COR-L47 (cell line): ENCODE results near the gene IGLL5.

Experiments
- DNase-seq: peaks from one replicate; lab custom pipeline; 2025; lab: John Stamatoyannopoulos, UW

IGLL5 gene

DNA sequence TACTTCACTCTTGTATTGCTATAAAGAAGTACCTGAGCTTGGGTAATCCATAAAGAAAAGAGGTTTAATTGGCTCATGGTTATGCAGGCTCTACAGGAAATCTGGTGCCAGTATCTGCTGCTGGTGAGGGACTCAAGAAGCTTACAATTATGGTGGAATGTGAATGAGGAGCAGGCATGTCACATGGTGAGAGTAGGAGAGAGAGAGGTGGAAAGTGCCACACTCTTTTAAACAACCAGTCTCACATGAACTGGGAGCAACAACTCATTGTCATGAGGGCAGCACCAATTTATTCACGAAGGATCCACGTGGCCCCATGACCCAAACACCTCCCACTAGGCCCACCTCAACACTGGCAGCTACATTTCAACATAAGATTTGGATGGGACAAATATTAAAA lies 24.6 kb upstream of the IGLL5 start:
- no peak for DNase-seq

DNA sequence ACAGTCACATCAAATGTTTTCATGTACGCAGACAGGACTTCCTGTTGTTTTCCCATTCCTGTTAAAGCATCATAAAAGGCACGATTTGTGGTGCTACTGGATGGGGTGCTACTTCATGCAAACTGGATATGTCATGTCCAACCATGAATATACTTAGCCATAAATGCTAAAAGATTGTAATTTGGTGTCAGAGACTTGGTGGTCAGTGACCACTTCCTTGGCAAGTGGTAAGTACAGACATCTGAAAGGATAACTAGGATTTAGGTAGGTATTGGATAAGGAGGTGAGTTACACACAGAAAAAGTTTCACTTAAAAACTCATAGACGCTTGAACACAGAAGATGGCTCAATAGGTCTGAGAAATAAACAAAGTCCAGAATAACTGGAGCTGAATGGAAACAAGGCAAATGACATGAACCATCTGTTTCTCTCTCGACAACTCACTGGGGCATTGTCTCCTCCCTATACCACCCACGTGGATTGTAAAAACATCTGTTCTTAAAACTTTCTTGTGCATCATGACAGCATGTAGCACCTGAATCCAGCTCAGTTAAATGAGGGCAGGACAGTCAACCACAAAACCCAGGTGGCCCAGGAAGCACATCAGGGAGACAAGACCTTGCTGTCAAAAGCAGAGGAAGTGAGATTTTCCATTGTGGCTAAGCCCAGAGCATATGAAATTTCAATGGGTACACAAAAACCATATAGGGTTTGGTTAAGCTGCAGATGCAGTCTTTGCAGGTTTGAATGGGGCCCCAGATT lies 22.1 kb upstream of the IGLL5 start:
- DNase-seq, result no peak

DNA sequence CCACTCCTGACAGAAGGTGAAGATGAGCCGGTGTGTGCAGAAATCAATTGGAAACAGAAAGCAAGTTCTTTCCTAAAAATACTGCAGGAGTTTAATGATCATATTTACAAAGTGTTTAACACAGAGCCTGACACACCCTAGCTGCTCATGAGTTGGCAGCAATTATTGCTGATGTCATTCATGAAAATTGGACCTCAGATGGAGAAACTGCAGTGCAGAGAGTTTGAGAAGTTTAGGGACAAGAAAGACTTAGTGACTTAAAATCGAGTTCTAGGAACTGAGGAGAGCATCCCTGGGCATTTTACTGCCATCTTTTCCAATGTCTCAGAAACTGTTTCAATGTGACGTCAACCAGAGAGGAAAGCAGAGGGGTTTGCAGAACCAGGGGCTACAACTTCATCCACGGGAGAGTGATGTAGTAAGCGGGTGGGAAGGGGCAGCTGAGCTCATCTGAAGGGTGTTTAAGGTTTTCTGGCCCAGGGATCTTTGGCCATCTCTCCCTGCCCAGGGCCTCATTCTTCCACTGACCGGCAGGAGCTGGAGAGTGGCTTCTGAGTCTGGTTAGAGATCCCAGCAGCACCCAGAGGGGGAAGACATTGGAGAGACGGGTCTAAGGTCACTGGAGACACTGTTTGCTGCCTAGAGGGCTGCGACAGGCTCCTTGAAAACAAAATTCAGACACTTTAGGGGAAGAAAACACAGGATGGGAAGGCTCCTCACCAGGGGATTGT lies 21.1 kb upstream of the IGLL5 start:
- DNase-seq, result no peak

DNA sequence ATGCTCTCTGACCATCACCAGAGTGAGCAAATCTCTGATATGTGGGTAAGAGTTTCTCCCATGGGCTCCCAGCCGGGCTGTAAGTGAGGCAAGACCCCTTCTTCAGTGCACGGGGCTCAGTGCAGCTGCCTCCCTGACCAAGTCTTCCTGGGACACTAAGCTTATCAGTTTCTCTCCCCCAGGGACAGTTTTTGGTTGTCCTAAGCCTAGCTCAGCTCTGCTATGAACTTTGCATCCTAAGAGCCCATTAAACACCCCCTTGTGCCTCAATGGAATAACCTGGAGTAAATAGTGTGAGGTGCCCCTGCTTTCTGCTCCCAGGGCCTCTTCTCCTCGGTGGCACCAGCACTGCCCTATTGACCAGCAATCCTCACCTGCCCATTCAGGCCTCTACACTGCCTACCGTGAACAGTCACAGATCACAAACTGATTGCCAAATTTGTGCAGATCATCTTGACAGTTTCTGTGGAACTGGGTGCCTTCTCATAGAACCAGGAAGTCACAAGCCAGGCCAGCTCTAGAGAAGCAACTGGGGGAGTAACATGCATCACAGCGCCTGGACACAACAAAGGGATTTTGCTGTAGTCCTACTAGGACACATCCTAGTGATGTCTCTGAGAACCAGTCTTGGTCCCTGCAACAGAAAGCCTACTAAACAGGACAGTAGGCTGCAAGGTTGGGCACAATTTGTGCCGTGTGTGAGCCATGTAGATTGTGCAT lies 19.5 kb upstream of the IGLL5 start:
- DNase-seq, result no peak

DNA sequence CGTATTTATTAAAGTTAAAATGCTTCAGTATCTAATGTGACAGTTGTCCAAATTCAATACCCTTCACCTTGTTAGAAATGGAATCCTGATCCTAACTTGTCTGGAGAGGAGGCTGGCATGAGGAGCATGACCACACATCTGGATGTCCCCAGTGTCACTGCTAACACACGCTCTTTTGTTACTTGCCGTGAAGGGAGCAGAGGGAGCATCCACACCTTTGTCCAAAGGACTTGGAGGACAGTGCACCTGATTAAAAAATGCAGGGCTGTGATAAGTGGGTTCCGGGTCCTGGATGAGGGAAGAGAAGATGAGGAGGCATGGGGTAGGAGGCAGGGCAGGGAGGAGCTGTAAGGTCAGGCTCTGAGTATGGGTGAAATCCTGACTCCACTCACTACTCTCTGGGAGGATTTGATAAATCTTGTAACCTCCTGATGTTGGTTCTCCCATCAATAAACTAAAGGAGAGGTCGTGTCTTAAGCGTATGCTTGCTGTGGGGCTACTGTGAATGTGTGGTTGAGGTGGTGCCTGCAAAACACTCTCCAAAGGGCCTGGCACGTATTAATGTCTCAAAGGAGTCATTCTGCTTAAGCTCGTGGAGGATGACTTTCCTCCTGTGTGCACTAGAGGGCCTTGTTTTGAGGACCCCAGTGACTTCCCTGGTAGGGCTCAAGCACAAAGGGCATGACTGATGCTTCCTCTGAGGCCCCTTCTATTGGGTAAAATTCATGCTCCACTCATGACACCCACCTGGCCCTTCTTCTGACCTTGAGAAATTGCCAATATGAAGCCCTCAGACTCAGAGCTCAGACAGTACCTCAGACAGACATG lies 16.8 kb upstream of the IGLL5 start:
- DNase-seq, result no peak

DNA sequence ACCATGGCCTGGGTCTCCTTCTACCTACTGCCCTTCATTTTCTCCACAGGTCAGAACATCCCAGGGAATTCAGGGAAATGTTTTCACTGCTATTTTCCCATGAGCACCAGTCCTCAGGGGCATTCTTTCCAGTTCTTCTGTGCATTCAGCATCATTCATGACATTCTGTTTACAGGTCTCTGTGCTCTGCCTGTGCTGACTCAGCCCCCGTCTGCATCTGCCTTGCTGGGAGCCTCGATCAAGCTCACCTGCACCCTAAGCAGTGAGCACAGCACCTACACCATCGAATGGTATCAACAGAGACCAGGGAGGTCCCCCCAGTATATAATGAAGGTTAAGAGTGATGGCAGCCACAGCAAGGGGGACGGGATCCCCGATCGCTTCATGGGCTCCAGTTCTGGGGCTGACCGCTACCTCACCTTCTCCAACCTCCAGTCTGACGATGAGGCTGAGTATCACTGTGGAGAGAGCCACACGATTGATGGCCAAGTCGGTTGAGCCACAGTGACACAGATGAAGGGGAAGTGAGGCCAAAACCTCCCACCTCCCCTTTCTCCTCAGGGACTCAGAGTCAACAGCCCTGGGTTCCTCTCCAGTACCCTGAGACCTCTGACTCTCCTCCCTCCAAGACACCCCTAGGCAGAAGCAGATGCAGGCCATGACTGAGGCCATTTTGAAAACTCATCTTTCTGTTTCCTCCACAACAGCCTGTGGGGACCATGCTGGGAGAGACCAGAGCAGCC lies 15.9 kb upstream of the IGLL5 start:
- DNase-seq, result no peak

DNA sequence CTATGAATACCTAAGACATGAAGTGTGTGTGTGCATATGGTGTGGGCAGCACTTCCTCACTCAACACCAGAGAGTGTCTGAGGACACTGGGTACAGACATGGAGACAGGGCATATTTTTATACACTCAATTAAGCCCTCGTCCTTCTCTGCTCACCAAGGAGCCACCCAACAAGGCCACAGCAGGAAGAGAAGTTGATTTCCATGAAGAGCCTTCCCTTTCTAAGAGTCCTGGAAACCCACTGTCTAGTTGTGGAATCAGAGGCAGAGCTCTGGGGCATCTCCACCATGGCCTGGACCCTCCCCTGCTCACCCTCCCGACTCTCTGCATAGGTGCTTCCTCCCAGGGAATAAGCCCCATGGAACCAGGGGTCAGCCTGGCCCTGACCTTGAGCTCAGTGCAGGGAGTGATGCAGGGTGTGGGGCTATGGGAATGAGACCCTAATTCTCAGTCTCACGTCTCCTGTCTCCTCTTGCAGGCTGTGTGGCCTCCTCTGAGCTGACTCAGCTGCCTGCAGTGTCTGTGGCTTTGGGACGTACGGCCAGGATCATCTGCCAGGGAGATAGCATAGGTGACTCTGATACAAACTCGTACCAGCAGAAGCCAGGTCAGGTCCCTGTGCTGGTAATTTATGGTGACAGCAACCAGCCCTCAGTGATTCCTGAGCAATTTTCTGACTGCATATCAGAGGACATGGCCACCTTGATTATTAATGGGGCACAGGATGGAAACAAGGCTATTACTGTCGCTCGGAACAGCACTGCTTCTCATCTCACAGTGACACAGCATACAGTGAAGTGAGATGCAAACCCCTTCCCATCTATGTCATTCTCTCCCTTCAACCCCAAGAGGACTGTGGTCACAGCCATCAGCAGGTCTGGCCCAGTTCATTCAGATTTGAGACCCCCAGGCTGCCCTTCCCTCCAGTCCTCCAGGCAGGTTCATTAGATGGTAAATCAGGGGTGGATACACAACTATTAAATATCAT lies 14.6 kb upstream of the IGLL5 start:
- no peak for DNase-seq

DNA sequence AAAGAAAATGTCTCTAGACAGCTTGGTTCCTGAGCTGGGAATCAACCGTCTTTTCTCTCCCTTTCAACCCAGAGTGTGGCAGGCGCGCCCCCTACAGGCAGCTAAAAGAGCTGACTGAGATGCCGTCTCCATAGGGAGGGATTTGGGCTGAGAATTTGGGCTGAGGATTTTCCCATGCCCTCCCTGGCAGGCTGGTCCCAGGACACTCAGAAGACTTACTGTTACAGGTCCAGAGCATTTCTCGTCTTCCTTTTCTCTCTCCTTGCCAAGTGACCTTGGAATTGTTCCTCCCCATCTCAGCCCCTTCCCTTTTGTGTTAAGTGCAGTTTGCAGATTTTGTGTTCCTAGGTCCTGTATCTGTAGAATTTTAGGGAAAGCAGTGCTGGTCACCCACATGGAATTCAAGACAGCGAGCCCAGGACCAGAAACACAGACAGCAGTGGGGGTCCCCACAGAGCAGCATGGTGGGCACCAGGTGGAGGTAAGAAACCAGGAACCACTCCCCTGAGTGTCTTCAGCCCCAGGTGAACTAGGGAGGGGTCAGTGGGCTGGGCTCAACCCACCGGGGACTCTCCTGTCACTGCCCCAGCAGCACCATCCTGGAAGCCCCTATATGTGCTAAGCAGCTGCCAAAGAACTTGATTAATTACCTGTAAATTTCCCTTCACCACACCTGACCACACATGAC lies 9.9 kb upstream of the IGLL5 start:
- DNase-seq, result peak; percentile 39

DNA sequence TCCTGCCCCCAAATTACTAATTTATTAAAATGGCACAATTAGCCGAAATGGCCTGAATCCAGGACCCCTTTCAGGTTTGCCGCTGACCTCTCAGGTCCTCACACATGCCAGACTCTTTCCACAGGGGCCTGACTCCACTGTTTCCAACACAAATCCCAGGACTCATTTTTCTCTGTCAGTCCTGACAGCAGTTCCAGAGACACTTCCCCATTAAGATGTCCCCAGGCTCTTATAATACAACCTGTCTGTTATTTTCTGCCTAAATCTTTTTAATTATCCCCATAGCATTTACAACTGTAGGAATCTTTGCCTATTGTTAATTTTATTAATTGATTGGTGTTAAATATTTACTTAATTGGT lies 9.4 kb upstream of the IGLL5 start:
- no peak for DNase-seq

DNA sequence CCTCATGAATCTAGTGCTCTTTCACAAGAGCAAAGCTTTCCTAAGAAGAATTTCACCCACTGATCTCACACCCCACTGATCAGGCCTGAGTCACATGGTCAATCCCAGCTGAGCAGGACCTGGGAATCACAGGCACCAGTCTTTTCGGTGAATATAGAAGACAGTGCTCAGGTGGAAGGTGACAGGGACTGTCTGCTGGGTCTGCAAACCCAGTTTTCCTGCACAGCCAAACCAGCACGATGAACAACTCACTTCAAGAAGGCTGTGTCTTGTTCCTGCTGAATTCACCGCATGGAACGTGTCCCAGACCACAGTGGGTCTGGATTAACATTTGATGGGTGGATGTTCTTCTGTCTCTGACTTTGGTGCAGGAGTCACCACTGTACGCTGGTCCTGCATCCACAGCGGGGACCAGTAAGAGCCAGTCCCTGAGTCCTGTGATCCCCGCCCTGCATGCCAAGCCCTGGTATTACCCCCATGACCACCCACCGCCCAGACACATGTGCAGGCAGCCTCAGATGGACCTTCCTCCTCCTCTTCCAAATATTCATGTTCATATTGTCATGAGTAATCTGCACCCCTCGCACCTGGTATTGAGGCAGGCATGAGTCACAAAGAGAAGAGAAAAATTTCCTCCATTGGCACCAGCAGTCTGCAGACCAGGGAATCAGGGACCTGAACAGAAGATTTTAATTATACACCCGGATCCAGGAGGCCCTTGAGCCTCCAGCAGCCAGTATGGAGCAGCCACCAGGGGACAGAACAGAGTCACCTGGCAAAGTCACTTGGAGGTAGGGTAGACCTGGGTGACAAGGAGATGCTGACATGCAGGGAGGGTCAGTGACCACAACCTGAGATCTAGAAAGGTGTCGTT lies 8.6 kb upstream of the IGLL5 start:
- DNase-seq, result no peak

DNA sequence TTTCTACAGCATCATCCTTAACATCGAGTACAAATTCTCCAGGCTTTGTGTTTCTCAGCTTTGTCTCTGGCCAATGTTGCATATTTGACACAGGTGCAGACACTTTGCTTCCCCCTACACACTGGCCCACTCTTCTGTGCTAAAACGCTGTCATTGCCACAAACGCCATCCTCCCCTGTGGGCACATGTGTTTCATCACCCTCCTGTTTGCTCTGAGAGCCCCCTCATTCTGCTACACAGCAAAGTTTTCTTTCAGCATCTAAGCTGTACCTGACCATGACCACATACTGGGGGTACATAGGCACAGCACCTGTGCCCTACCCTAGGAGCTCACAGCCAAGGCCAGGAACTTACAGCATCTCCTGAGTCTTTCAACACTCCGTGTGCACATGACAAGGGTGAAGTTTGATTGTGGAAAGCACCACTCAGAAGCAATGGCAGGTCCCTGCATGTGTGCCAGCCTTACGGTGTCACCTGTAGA lies 7.9 kb upstream of the IGLL5 start:
- no peak for DNase-seq

DNA sequence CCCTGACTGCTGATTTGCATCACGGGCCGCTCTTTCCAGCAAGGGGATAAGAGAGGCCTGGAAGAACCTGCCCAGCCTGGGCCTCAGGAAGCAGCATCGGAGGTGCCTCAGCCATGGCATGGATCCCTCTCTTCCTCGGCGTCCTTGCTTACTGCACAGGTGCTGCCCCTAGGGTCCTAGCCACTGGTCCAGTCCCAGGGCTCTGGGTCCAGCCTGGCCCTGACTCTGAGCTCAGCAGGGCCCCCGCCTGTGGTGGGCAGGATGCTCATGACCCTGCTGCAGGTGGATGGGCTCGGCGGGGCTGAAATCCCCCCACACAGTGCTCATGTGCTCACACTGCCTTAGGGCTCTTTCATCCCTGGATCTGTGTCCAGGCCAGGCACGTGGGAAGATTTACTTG lies 7.0 kb upstream of the IGLL5 start:
- DNase-seq, result no peak

DNA sequence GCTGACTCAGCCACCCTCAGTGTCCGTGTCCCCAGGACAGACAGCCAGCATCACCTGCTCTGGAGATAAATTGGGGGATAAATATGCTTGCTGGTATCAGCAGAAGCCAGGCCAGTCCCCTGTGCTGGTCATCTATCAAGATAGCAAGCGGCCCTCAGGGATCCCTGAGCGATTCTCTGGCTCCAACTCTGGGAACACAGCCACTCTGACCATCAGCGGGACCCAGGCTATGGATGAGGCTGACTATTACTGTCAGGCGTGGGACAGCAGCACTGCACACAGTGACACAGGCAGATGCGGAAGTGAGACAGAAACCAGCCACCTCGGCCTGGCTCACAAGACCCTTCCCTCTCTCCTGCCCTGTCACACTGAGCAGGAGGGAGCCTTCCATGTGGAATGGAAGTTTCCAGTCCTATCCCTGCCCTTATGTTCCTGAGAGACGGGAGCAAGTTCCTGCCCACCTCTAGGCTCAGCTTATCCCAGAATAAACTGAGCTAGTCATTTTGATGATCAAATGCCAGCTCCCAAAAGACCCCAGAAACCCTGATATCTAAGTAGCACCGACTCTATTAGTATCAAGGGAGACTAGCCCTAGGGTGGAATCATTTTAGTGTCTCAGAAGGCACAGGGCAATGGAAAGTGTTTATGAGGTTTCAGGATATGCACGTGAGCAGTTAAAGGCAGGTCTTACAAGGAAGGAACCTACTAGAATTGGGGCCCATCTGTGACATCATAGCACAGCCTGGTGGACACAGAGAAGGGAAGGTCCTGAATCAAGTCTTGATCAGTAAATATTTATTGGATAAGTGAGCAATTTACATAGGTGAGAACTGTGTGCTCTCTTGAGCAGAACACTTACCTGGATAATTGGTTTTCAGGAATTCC lies 6.3 kb upstream of the IGLL5 start:
- no peak for DNase-seq

DNA sequence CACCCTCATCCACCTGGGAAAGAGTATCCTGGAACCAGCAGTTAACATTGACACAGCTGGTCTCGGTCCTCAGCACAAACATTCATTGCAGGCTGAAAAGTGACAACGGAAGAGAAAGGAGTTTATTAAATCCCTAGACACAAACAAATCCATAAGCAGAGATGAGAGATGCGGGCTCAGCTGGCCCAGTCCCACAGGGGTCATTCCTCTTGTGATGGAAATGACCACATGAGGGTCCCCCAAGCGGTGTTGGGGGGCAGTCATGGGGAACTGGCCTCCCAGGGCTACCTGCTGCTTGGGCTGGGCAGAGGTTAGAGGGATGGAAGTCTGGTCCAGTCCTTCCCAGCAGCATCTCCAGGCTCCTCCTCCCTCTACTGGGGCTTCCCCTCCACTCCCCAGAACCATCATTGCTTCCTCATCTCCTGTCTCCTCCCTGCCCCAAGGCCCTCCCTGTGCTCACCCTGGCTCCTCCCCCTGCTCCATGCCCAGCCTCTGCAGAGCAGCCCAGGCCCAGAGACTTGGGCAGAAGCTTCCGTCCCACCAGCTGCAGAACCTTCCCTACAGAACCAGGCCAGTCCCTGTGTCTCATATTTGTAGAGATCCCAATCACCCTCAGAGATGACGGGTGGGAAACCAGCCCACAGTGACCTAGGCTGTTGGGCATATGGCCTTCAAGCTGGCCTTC lies 5.4 kb upstream of the IGLL5 start:
- DNase-seq, result no peak

DNA sequence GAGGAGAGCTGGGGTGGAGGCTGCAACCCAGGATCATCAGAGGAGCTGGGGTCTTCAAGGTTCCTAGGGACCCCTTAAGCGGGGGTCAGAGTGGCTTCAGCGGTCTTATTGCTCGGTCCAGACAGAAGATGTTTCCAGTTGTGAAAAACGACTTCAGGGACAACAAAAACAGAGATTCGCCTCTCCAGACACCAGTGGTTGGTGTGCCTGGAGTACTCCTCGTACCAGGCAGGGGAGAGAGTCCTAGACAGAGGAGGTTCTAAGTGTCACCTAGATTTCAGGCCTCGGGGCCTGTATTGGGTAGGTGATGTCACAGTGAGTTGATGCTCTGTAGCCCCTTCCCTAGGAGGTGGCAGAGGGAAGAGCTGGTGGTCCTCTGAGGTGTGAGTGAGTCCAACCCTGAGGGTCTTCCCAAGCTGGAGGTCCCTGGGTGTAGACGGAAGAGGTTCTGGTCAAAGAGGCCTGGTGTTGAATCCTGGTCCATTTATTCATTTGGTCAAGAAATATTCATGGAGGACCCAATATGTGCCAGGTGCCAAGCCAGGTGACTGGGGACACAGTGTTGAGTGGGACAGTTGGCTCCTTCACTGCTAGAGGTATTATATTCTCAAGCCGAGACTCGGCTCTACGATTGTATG lies 4.4 kb upstream of the IGLL5 start:
- DNase-seq, result no peak
